Duodenal mucosa (tissue), 2 donors: ENCODE results near the gene SLU7.

Source experiments
- H3K27ac ChIP-seq: one replicate; pipeline ENCODE4 v1.7.0; 2013; ENCODE audit warnings: low read depth, low read length
- H3K27me3 ChIP-seq, 2 donors: one replicate each; pipeline ENCODE4 v1.7.0; 2013; ENCODE audit warnings: low read length in 2 of 2, control low read depth in 1 of 2; ENCODE audit not compliant: insufficient read depth in 2 of 2, control insufficient read depth in 1 of 2
- H3K36me3 ChIP-seq, 2 donors: one replicate each; pipeline ENCODE4 v1.7.0; 2013; ENCODE audit warnings: low read length in 2 of 2, control low read depth in 1 of 2; ENCODE audit not compliant: insufficient read depth in 2 of 2, control insufficient read depth in 1 of 2
- H3K4me1 ChIP-seq, 2 donors: one replicate each; pipeline ENCODE4 v1.7.0; 2013; ENCODE audit warnings: low read length in 2 of 2, control low read depth in 1 of 2; ENCODE audit not compliant: insufficient read depth in 2 of 2, control insufficient read depth in 1 of 2
- H3K4me3 ChIP-seq, 2 donors: one replicate each; pipeline ENCODE4 v1.7.0; 2013; ENCODE audit warnings: low read length in 2 of 2, low read depth in 1 of 2
- H3K9ac ChIP-seq, 2 donors: one replicate each; pipeline ENCODE4 v1.7.0; 2013; ENCODE audit warnings: low read length in 2 of 2, low read depth in 1 of 2
- H3K9me3 ChIP-seq, 2 donors: one replicate each; pipeline ENCODE4 v1.7.0; 2013; ENCODE audit warnings: low read length in 2 of 2, control low read depth in 1 of 2; ENCODE audit not compliant: control insufficient read depth in 1 of 2

Gene SLU7

DNA sequence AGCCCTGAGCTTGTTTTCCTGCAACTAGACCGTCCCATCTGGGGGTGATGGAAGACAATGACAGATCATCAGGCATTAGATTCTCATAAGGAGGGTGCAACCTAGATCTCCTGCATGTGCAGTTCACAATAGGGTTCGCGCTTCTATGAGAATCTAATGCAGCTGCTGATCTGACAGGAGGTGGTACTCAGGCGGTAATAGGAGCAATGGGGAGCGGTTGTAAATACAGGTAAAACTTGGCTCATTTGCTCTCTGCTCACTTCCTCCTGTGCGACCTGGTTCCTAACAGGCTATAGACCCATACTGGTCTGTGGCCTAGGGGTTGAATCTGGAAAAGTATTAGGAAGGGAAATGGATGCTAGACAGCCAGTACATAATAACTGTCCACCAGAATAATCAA is 42.5 kb upstream of the SLU7 start:
- Histone ChIP-seq H3K9me3 (no peaks in the 10 kb centered on the region), H3K27me3 (no peaks in the 10 kb centered on the region), H3K9ac (no peak overlapping the region)

GRCh38 chr5:160460377-160461049 is 41.6 kb upstream of the SLU7 start:
- Histone ChIP-seq H3K9me3 (no peaks in the 10 kb centered on the region), H3K4me3 (no peak overlapping the region), H3K36me3 (no peaks in the 10 kb centered on the region), H3K27ac (no peak overlapping the region), H3K27me3 (no peaks in the 10 kb centered on the region), H3K9ac (no peak overlapping the region), H3K4me1 (peaks cover 6 to 20% of the 10 kb centered on the region in 2 donors)

More for the DNA sequence above, 42.5 kb upstream of the SLU7 start:
- no peak overlapping the region for H3K4me3 ChIP-seq
- H3K27ac ChIP-seq, result no peak overlapping the region
- no peaks in the 10 kb centered on the region for H3K36me3 ChIP-seq
- peaks cover 8 to 22% of the 10 kb centered on the region in 2 donors for H3K4me1 ChIP-seq

DNA sequence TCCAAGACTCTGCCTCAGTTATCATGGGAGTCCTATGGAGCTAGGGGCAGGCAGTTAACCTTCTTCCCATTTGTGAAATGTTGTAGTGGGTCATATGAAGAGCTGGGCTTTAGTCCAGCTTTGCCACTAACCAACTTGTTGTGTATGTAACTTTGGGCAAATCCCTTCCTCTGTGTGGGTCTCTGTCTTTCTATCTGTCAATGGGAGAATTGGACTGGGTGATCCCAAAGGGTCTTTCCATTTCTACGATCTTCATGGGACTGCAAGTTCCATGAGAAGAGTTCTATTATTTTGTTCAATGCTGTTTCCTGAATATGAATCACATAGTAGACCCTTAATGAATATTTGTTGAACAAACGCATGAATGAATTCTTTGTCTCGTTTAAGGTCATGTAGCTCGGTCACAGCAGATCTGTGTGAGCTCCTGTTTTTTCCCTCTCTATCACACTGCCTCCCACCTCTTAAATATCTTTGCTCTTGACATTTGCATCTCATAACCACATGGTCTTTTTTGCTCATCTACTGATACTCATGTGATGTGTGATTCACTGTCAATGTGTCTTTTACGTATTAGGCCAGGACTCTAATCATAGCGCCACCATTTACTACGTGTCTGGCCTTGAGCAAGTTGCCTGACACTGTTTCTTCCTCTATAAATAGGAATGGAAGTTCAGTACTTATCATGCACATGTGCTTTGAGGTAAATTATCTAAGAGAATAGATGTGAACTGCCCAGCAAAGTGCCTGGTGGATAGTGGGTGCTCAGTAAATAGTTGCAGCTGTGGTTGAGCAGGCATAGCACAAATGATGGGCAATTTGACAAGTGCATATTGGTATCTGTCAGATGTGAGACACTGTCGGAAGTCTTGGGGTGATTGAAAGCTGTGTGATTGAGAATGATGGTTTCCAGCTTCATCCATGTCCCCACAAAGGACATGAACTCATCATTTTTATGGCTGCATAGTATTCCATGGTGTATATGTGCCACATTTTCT is 40.2 kb upstream of the SLU7 start:
- H3K27ac ChIP-seq, result no peak overlapping the region

GRCh38 chr5:160457252-160457651 is 38.4 kb upstream of the SLU7 start:
- H3K36me3 ChIP-seq, result no peaks in the 10 kb centered on the region
- H3K9ac ChIP-seq, result no peak overlapping the region
- H3K4me3 ChIP-seq, result no peak overlapping the region
- no peak overlapping the region for H3K27ac ChIP-seq
- no peaks in the 10 kb centered on the region for H3K9me3 ChIP-seq
- no peaks in the 10 kb centered on the region for H3K27me3 ChIP-seq
- H3K4me1 ChIP-seq, result no peaks in the 10 kb centered on the region

More for the DNA sequence above, 40.2 kb upstream of the SLU7 start:
- no peak overlapping the region for H3K4me3 ChIP-seq
- no peaks in the 10 kb centered on the region for H3K27me3 ChIP-seq
- H3K9me3 ChIP-seq, result no peaks in the 10 kb centered on the region
- H3K4me1 ChIP-seq, result peaks cover 6 to 10% of the 10 kb centered on the region in 2 donors
- no peaks in the 10 kb centered on the region for H3K36me3 ChIP-seq
- no peak overlapping the region for H3K9ac ChIP-seq

DNA sequence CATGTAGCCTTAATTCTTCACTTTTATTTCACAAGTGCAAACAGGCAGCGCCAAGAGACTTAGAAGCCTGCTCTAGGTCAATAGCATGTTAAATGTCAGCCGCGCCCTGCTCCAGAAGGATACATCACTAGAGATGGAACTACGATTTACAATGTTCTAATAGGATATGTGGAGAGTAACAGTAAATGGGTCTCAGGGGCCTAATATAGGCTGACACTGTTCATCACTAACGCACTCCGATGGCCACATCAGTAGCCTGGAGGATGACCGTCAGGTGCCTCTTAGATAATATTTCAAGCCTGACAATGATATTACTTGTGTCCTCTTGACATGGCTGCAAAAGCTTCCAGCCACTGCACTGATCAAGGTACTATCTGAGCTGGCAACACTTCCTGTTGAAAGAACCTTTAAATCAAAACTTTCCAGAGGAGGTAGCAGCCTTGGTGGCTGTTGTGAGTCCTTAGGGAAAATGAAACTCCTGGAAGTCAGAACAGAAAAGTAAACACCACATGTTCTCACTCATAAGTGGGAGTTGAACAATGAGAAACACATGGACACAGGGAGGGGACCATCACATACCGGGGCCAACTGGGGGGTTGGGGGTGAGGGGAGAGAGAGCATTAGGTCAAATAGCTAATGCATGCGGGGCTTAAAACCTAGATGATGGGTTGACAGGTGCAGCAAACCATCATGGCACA is 37.7 kb upstream of the SLU7 start:
- no peak overlapping the region for H3K9ac ChIP-seq
- H3K4me1 ChIP-seq, result no peaks in the 10 kb centered on the region
- H3K27me3 ChIP-seq, result no peaks in the 10 kb centered on the region
- no peak overlapping the region for H3K4me3 ChIP-seq
- H3K9me3 ChIP-seq, result no peaks in the 10 kb centered on the region
- no peaks in the 10 kb centered on the region for H3K36me3 ChIP-seq
- H3K27ac ChIP-seq, result no peak overlapping the region

DNA sequence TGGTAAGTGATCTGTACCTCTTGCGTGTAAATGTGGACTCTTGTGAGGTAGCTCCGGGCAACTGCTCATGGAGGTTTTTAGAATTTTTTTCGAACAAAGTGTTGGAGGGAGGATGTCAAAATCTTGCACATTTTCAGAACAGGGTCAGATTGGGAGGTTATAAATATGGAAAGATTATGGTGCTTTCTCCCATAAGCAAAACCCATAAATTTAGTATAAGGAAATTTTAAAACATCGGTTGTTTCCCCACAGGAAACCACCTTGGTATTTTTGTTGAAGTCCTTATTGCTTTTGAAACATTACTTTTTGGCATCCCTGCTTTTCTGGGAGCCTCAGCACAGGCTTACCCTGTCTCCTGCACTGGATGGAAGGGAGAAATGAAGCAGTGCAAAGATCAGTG is 36.7 kb upstream of the SLU7 start:
- H3K27ac ChIP-seq, result no peak overlapping the region
- no peaks in the 10 kb centered on the region for H3K4me1 ChIP-seq
- H3K4me3 ChIP-seq, result no peak overlapping the region
- no peaks in the 10 kb centered on the region for H3K9me3 ChIP-seq
- no peaks in the 10 kb centered on the region for H3K27me3 ChIP-seq
- H3K36me3 ChIP-seq, result no peaks in the 10 kb centered on the region
- no peak overlapping the region for H3K9ac ChIP-seq

DNA sequence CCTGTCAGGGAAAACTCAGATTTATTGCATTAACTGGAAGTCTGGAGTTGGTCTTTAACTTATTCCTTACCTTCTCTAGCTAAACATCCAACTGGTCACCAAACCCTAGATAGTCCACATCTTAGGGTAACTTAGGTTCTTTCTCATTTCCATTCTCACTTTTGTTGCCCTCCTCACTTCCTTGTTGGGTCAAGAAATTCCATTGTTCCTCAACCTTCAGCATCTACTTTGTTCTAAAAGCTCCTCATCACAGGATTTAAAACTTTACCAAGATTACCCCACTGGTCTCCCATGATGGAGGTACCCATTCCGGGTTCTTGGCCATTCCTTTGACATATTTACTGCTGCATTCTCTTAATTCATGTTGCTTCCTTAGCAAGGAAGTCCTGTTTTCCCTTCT is 34.9 kb upstream of the SLU7 start:
- Histone ChIP-seq H3K9ac (no peak overlapping the region), H3K27ac (no peak overlapping the region), H3K36me3 (no peaks in the 10 kb centered on the region), H3K9me3 (no peaks in the 10 kb centered on the region), H3K4me1 (no peaks in the 10 kb centered on the region), H3K27me3 (no peaks in the 10 kb centered on the region), H3K4me3 (no peak overlapping the region)

DNA sequence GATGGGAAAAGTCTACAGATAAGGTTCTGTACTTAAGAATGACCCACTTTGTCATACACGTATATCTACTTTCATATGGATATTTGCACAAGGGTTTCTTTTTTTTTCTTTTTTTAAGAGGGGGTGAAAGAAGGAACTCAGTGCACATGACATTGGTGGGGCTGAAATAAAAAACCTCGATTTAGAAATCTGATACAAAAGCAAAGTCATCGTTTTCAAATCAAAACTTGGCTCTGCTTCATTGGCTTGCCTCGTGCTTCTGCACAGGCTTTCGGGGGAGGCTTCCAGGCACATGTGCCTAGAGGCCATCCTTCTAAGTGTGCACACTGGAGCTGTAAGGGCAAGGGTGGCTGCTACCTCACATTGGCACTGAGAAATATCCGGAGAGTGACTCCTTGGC is 33.9 kb upstream of the SLU7 start:
- H3K27ac ChIP-seq, result no peak overlapping the region
- H3K27me3 ChIP-seq, result no peaks in the 10 kb centered on the region
- H3K4me1 ChIP-seq, result no peaks in the 10 kb centered on the region
- H3K9me3 ChIP-seq, result no peaks in the 10 kb centered on the region
- H3K36me3 ChIP-seq, result no peaks in the 10 kb centered on the region
- no peak overlapping the region for H3K4me3 ChIP-seq
- no peak overlapping the region for H3K9ac ChIP-seq

- Histone ChIP-seq H3K27me3 (no peaks in the 10 kb centered on the region), H3K9me3 (no peaks in the 10 kb centered on the region), H3K4me1 (no peaks in the 10 kb centered on the region), H3K4me3 (no peak overlapping the region), H3K27ac (no peak overlapping the region), H3K9ac (no peak overlapping the region), H3K36me3 (no peaks in the 10 kb centered on the region)
These were observed 33.2 kb upstream of the SLU7 start for GRCh38 chr5:160452036-160452435.

DNA sequence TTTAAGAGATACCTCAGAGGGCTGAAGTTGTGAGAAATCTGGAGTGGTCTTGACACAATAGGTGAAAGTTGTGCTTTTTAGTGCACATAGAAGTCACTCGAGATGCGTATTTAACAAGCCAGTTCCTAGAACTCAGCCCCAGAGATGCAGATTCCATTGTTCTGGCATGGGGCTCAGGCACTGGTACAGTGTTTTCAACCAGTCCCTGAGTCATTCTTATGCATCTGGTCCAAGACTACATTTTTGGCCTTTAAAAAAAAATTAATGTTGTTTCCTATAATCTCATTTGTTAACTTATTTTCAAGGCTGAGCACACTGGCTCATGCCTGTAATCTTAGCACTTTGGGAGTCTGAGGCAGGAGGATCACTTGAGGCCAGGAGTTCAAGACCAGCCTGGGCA is 32.4 kb upstream of the SLU7 start:
- H3K4me1 ChIP-seq, result no peaks in the 10 kb centered on the region
- H3K36me3 ChIP-seq, result no peaks in the 10 kb centered on the region
- no peaks in the 10 kb centered on the region for H3K27me3 ChIP-seq
- no peak overlapping the region for H3K9ac ChIP-seq
- H3K4me3 ChIP-seq, result no peak overlapping the region
- H3K9me3 ChIP-seq, result no peaks in the 10 kb centered on the region
- H3K27ac ChIP-seq, result no peak overlapping the region
